HG03039 (cell line): Measurements from ENCODE around the gene MGST2.

ENCODE experiments used
- ATAC-seq: cut with Tn5 transposase; IDR thresholded peaks from one replicate; pipeline ENCODE4 v1.9.1; 2021; ENCODE audit warnings: mild to moderate bottlenecking, moderate library complexity; ENCODE audit not compliant: unreplicated experiment

MGST2 gene

GRCh38 chr4:139643042-139643895 is 22.4 kb upstream of the MGST2 start:
- ATAC-seq = no peak

GRCh38 chr4:139645458-139645857 is 20.2 kb upstream of the MGST2 start:
- ATAC-seq = no peak

GRCh38 chr4:139647184-139647583 is 18.4 kb upstream of the MGST2 start:
- ATAC-seq = no peak

- ATAC-seq = no peak
Measured at GRCh38 chr4:139647952-139648351, 17.7 kb upstream of the MGST2 start.

GRCh38 chr4:139651282-139652194 is 14.1 kb upstream of the MGST2 start:
- ATAC-seq = peak; percentile 53

- ATAC-seq = no peak
Measured at GRCh38 chr4:139654516-139654915, 11.1 kb upstream of the MGST2 start.

GRCh38 chr4:139655116-139655515 is 10.5 kb upstream of the MGST2 start:
- ATAC-seq = peak; percentile 41

- peak; percentile 68 for ATAC-seq
Measured at GRCh38 chr4:139656614-139657486, 8.8 kb upstream of the MGST2 start.

- ATAC-seq = no peak
Measured at GRCh38 chr4:139658185-139658584, 7.4 kb upstream of the MGST2 start.

- ATAC-seq = no peak
Measured at GRCh38 chr4:139658586-139659382, 6.8 kb upstream of the MGST2 start.

- no peak for ATAC-seq
Measured at GRCh38 chr4:139659735-139660424, 5.7 kb upstream of the MGST2 start.

- no peak for ATAC-seq
Measured at GRCh38 chr4:139660568-139661043, 5.0 kb upstream of the MGST2 start.

- no peak for ATAC-seq
Measured at GRCh38 chr4:139663561-139664138, 2.0 kb upstream of the MGST2 start.

- no peak for ATAC-seq
Measured at GRCh38 chr4:139664442-139664841, 1.2 kb upstream of the MGST2 start.

- no peak for ATAC-seq
Measured at GRCh38 chr4:139665079-139665689, 435 bp upstream of the MGST2 start.

GRCh38 chr4:139666735-139667281 is 1.2 kb downstream of the MGST2 start:
- no peak for ATAC-seq

- ATAC-seq = no peak
Measured at GRCh38 chr4:139668036-139668435, 2.4 kb downstream of the MGST2 start.

- ATAC-seq = no peak
Measured at GRCh38 chr4:139668658-139669201, 3.1 kb downstream of the MGST2 start.
